HG03432 (cell line): ENCODE measurements around the gene LRRC37A.
"Not testable (repeated sequence)": the region's sequence is repeated elsewhere in the genome, so short reads cannot be mapped to it uniquely, and the experiment has no call there.

ENCODE experiments used
- ATAC-seq: cut with Tn5 transposase; IDR thresholded peaks from one replicate; pipeline ENCODE4 v1.9.1; 2021; ENCODE audit warnings: mild to moderate bottlenecking, moderate library complexity; ENCODE audit not compliant: unreplicated experiment

Gene LRRC37A

DNA sequence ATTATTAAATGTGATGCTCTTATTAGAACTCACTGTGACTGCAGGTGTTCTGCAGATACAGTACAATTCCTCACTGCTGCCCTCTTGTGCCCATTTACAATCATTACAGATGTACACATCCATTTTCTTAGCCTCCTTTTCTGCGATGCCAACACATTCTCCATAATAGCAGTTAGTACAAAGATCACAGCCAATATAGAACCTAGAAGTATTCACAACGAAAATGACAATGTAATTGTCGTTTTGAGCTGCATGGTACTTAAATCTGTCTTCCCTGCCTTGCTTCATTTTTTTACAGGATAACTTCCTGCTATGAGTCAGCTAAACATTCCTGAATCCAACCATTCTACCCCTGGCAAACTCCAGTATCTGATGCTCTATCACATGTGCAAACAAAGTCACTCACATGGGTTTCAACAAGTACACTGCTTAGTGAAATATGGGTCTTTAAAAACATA, 8.1 kb upstream of the LRRC37A start:
- not testable (repeated sequence) for ATAC-seq

DNA sequence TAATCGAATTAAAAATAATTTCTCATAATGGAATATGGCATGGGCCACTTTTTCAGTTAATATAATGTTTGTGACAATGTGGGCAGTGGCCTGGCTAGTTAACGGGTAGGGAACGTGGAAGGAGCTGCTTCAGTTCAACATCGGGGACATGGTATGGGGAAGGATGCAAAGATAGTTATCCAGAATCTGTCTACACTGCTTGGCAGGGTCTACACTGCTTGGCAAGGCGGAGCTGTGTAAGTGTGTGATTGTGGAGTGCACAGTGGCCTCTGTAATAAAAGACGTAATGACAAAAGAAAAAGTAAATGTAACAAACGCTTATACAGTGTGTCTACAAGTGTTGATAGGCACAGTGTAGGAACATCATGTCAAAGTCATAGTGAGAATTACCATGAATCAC, 7.3 kb upstream of the LRRC37A start:
- ATAC-seq = not testable (repeated sequence)

DNA sequence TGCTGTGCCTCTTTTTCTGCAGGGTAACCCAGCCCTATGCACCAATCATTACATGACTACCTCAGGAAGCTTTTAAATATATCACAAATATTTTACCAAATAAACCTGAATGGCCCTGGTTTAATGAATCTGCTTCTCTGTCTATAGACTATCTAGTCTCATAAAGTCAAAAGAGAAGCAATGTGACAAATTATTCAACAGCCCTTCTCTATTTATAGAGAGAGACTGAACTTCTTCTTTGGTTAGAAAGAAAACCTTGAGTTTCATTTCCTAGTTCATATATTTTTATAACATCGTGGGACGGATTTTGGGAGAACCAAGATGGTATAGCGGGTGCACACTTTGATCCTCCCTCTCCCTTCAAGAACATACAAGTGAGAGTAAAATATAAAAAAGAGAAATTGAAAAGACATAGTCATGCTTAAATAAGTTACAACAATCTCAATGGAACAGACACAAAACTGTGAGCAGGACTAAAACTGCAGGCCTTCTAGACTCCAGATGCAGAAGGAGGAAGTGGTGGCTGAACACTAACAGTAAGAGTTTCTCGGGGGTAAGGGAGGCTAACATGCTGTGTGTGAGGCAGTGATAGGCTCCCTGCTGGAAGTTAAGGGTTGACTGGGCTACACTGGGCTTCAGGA, 3.9 kb upstream of the LRRC37A start:
- ATAC-seq = peak; percentile 90

DNA sequence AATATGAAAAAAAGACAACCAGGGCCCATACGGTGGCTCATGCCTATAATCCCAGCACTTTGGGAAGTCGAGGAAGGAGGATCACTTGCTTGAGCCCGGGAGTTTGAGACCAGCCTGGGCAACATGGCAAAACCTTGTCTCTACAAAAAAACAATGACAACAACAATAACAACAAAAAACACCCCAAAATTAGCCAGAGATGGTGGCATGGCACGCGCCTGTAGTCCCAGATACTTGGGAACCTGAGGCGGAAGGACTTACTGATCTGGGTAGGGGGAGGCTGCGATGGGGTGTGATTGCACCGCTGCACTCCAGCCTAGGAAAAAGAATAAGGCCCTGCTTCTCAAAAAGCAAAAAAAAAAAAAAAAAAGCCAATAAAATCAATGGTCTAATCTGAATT, 3.3 kb upstream of the LRRC37A start:
- ATAC-seq = not testable (repeated sequence)

DNA sequence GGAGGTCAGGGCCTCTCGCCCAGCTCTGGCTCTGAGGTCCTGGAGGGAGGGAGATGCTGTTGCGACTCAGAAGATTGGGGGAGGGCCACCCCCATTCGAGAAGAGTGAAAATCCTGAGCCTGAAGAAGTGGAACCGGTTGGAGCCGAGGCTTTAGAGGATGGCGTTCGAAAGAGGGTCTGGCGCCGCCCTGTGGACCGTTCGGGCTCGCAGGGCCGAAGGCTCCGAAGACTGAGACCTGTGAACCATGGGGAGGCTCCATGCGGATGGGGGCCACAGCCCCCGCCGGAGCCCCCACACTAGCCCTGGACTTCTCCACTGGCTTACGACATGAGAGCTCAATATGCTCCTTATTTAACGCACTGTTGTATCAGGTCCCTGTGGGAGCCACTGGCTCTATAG, 46.3 kb downstream of the LRRC37A start:
- not testable (repeated sequence) for ATAC-seq

DNA sequence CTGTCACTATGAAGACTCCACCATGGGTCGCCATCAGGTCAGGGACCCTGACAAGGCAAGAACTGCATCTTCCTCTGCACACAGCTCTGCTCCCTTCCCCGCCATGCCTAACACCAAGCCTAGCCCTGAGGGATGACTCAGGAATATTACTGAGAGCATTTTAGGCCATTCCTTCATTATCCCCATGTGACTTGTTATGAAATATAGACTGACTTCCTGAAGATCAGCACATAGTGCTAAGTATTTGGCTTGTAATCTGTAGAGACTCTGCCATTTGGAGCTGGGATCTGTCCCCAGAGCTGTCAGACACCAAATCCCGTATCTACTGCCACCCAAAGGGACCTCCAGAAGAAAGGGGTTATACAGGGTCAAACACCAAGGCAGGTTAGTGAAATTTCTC, 47.2 kb downstream of the LRRC37A start:
- ATAC-seq = not testable (repeated sequence)

DNA sequence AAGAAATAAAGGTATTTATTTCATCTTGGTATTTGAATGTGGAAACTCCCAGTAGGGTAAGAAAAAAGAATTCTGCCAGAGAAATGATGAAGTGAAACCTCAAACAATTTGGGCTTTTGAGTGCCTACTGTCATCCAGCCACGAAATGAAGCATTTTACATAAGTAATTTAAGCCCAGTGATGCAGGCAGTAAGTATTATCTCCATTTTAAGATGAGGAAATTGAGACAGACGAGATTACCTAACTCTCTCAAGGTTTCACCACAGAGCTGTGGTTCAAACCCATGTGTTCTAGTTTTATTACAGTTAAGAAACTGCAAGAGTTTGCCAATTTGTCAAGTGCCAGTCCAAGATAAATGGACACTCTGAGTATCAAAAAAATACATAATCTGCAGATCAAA, 53.4 kb downstream of the LRRC37A start:
- ATAC-seq = not testable (repeated sequence)

DNA sequence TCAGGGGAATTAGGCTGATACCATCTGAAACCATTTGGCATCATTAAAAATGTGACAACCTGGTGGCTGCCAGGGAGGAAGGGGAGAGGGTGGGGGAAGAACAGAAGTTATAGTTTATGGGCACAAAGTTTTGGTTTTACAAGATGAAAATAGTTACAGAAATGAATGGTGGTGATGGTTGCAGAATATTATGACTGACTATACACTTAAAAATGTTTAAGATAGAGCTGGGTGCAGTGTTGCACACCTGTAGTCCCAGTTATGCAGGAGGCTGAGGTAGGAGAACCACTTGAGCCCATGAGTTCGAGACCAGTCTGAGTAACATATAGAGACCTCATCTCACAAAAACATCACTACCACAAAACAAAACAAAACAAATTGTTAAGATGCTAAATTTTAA, 54.1 kb downstream of the LRRC37A start:
- not testable (repeated sequence) for ATAC-seq

DNA sequence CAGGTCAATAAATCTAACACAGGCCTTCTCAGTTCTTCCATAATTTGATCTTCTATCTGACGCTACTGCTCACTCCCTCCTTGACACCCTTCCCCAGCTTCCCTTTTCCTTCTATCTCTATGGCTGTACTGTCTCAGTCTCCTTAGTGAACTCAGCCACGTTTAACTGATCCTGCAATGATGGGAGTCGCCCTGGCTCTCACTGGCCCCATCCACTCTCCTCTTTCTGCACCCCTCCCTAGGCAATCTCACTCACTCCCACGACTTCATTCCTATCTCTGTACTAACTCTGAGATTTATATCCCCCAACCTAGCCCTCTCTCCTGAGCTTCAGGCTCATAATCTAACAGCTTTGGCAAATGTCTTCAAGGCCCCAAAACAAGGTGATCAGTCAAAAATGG, 58.9 kb downstream of the LRRC37A start:
- ATAC-seq = not testable (repeated sequence)

DNA sequence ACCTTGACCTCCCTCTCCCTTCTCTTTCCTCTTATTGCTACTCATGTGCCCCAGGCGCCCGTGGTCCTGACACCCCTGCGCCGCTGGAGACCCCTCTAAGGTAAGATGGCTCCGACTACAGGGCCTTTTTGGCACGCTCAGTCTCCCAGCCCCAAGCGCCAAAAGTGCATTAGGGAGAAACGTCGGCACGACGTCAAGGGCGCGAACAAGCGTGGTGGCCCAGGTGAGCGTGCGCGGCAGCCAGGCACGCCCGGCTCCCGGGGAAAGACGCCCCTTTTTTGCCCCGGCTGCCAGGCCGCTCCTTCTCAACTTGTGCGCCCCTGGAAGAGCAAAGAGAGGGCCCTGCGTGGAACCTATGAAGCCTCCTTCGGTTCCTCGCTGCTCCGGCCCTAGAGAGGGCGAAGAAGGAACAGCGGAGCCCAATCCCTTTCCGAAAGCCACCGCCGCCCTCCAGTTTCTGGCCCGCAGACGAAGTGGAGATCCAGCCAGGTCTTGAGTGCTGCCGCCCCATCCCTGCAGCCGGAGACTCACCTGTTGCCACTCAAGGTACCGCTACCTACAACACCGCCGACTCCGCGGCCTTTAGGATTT, 66.3 kb downstream of the LRRC37A start:
- peak; percentile 40 for ATAC-seq

DNA sequence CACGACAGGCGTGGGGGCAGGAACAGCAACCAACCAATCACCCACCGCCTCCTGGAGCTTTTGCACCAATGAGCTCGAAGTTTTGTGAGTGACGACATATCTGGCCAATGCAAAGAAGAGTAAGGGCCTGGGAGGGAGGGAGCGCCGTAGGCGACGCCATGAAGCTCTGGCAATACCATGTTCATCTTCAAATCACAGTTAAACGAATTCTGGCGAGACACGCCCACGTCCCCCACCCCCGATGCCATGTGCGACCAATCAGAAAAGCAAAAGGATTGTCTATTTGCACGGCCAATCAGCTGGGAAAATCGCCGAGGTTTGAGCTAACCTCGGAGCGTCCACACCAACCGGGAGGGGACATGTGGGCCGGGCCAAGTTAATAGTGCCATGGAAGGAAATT, 66.8 kb downstream of the LRRC37A start, which contains the start of gene ARL17B:
ARL17B (minus strand) TSS at position 12 of the 400 bp plus-strand sequence. CDS start 3,369 bp downstream, outside the sequence.
- ATAC-seq = peak; percentile 95

DNA sequence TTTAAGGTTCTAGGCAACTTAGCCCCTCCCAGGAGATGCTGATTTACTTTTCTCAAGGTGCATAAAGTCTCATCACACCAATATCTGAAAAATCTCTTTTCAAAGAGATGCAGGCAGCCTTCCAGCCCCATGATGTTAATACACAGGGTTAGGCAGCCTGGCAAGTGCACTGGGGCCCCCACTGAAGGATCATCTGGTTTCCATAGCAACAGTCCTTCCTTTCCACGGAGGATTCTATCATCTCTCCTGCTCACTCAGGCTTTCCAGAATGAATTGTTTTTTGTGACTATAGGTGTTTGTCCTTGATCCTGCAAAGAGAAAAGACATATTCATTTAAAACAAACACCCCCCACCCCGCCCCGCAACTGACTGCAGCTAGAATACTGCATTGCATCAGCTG, 72.6 kb downstream of the LRRC37A start:
- not testable (repeated sequence) for ATAC-seq

DNA sequence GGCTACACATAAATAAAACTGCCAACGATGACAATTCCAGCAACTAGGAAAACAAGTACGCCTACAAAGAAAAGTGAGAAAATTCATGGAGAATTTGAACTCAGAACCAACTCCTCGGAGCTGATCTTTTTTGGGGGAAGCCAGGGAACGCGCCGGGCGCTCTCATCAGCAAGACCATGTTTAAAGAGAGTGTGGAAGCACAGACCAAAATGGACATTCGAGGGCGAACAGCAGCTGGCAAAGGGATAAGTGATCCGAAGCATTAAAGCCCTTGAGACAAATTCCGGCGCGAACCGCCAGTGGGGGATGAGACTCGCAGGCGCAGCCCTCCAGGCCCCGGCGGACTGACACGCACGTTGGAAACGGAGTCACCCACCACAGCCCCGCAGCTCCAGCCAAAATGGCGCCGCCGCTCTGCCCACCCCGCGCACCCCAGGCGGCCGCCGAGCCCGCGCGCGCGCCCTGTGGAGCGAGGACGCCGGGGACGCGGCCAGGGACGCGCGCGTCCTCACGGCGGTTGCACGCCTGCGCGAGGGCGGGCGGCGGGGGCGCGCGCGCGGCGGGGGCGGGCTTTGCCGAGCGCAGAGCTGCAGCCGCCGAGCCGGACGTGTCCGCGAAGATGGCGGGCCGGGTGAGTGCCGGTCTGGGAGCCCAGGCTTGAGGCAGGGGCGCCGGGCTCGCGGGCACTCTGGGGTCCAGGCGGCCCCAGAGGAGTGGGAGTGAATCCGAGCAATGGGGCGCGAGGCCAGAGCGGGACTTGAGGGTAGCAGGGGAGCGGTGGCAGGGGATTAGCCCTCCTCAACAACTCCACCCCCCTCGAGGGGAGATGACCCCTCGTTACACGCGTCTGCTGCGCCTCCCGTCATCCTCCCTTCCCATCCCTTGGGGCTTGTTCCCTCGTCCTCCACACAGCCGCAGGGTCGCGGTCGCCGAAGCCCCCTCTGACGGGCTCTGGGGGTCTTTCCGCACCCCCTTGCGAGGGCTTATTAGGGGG, 77.6 kb downstream of the LRRC37A start:
- ATAC-seq = peak; percentile 82

DNA sequence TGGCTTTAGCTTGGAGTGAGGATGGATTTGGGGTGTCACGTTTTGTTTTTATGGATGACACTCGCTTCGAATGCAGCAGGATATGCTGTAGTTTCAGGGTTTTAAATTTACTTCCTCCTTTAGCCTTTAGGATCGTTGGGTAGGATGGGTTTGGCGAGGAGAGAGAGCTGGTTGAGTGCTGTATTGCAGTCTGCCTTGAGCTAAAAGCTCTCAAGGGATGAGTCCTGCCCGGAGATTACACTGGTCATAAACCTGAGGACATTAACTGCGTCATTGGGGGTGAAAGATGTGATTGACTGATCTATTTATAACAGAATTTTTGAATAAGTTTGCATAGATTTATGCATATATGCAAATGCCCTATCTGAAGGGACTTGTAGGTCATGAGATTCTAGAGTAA, 78.5 kb downstream of the LRRC37A start:
- ATAC-seq = not testable (repeated sequence)

DNA sequence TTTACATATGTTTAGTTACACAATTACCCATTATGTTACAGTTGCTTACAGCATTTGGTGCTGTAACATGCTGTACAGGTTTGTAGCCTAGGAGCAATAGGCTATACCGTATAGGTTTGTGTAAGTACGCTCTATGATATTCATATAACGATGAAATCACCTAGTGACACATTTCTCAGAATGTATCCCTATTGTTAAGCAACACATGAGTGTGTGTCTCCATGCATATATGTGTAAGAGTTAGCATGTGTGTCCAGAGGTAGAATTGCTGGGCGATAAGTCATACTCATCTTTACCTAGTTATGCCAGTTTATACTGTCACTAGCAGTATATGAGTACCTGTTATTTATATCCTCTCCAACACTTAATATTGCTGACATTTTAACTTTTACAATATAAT, 88.2 kb downstream of the LRRC37A start:
- ATAC-seq = not testable (repeated sequence)

DNA sequence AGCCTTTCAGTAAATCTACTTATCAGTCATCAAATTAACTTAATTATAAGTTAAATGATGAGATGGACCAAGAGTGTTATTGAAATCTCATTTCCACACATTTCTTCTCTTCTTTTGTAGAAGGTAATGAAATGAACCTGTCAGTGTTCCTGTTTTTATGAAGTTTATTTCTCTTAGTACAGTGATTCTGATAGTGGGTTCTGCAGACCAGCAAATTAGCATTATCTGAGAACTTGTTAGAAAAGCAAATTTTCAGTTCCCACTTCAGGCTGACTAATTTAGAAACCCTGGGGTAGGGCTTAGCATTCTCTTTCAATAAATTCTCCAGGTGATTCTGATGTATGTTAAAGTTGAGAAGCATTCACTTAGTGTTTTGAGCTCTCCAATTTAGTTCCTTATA, 90.6 kb downstream of the LRRC37A start:
- not testable (repeated sequence) for ATAC-seq
